HG03139 (cell line): ENCODE data around the gene PFN4.
"Not testable (repeated sequence)": the region's sequence is repeated elsewhere in the genome, so short reads cannot be mapped to it uniquely, and the experiment has no call there.

Experiments used
- ATAC-seq: cut with Tn5 transposase; IDR thresholded peaks from one replicate; pipeline ENCODE4 v1.9.1; 2021; ENCODE audit not compliant: unreplicated experiment

Gene PFN4

GRCh38 chr2:24115057-24115456, 8.1 kb downstream of the PFN4 start:
- ATAC-seq: no peak

- no peak for ATAC-seq
Measured at GRCh38 chr2:24111407-24111901, 11.7 kb downstream of the PFN4 start.

DNA sequence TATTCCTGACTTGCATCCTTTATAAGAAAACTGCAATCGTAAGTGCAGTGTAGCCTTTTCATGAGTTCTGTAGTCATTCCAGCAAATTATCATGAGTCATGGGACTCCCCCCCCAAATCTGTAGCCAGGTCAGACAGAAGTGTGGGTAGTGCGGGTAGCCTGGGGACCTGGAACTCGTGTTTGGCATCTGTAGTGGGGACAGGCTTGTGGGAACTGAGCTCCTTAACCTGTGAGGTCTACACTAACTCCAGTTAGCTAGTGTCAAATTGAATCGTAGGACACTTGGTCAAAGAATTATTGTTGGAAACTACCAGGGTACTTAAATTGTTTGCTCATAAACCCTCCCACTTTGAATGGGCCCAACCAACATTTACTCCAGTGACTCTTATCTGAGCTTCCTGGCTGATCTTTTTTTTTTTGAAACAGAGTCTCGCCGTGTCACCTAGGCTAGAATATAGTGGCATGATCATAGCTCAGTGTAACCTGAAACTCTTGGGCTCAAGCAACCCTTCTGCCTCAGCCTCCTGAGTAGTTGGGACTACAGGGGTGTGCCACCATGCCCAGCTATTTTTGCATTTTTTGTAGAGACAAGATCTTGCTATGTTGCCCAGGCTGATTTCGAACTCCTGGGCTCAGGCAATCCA, 12.4 kb downstream of the PFN4 start:
- ATAC-seq: no peak

GRCh38 chr2:24109431-24109830, 13.7 kb downstream of the PFN4 start:
- not testable (repeated sequence) for ATAC-seq

GRCh38 chr2:24107336-24107735, 15.8 kb downstream of the PFN4 start:
- ATAC-seq: no peak

GRCh38 chr2:24106786-24107185, 16.3 kb downstream of the PFN4 start:
- no peak for ATAC-seq

- no peak for ATAC-seq
Measured at GRCh38 chr2:24105816-24106215, 17.3 kb downstream of the PFN4 start.

DNA sequence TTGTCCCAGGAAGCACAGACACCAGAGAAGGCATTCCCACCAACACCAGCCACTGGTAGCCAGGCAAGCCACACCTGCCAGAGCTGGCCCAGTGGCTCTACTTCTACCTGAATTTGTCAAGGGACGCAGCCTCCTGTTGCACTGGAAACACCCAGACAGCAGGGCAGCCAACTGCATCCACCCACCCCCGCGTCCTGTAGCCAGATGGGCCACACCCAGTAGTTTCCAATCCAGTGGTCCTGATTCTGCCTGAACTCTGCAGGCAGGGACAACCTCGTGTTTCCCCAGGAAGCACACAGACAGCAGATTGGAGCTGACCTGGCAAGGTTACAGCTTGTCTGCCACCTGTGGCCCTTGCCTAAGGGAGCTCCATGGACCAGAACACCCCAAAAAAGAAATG, 18.2 kb downstream of the PFN4 start:
- no peak for ATAC-seq

- no peak for ATAC-seq
Measured at GRCh38 chr2:24104110-24104650, 19.0 kb downstream of the PFN4 start.

- no peak for ATAC-seq
Measured at GRCh38 chr2:24102677-24103076, 20.5 kb downstream of the PFN4 start.

DNA sequence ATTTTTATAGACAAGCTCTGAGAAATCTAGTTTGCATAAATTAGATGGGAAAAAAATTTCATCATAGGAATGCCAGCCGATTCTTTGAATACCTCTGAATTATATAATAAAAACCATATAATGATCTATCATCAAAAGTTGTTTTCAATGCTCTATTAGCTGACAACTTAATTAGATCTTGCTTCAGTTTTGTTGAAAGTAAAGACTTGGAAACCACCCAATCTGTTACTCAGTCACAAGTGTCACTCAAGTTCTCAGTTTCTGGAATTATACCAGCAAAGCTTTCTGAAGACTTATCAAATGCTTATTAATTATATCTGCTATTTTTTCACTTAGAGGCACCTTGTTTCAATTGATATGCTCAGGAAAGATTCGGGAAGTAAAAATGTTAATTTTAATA, 21.1 kb downstream of the PFN4 start:
- ATAC-seq: no peak

- ATAC-seq: not testable (repeated sequence)
Measured at GRCh38 chr2:24100732-24101131, 22.4 kb downstream of the PFN4 start.

DNA sequence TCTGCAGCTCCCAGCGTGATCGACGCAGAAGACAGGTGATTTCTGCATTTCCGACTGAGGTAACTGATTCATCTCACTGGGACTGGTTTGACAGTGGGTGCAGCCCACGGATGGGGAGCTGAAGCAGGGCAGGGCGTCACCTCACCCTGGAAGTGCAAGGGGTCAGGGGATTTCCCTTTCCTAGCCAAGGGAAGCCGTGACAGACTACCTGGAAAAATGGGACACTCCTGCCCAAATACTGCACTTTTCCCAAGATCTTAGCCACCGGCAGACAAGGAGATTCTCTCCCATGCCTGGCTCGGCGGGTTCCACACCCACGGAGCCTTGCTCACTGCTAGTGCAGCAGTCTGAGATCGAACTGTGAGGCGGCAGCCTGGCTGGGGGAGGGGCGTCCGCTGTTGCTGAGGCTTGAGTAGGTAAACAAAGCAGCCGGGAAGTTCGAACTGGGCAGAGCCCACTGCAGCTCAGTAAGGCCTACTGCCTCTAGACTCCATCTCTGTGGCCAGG, 27.9 kb downstream of the PFN4 start:
- not testable (repeated sequence) for ATAC-seq

DNA sequence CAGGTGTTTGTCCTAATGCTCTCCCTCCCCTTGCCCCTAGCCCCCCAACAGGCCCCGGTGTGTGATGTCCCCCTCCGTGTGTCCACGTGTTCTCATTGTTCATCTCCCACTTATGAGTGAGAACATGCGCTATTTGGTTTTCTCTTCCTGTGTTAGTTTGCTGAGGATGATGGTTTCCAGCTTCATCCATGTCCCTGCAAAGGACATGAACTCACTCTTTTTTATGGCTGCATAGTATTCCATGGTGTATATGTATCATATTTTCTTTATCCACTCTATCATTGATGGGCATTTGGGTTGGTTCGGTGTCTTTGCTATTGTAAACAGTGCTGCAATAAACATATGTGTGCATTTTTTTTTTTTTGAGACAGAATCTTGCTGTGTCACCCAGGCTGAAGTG, 29.9 kb downstream of the PFN4 start:
- not testable (repeated sequence) for ATAC-seq

GRCh38 chr2:24088821-24089359, 34.2 kb downstream of the PFN4 start:
- ATAC-seq: no peak

- no peak for ATAC-seq
Measured at GRCh38 chr2:24087032-24087431, 36.1 kb downstream of the PFN4 start.

DNA sequence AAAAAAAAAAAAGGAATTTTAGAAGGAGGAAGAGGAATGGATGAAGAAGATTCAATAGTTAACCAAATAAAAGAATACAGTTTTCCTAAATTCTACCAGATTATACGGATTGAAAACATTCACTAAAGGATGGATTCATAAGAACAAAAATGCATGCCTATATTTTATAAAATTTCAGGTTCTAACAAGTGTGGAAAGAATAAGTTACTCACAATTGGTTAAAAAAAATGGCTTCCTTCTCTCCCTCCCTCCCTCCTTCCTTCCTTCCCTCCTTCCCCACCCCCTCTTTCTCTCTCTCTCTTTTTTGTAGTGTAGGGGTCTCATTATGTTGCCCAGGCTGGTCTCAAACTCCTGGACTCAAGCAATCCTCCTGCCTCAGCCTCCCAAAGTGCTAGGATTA, 36.9 kb downstream of the PFN4 start:
- ATAC-seq: no peak

DNA sequence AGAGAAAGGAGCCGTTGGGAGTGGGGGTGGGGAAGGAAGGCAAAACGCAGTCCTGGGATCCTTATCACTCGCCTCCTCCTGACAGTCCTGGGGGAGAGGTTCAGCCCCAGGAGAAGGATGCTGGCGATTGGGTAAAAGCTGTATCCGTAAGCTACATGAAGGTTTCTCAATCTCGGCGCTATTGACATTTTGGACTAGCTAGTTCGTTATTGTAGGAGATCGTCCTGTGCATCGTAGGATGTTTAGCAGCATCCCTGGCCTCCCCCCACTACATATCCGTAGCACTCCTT, 38.0 kb downstream of the PFN4 start:
- no peak for ATAC-seq

DNA sequence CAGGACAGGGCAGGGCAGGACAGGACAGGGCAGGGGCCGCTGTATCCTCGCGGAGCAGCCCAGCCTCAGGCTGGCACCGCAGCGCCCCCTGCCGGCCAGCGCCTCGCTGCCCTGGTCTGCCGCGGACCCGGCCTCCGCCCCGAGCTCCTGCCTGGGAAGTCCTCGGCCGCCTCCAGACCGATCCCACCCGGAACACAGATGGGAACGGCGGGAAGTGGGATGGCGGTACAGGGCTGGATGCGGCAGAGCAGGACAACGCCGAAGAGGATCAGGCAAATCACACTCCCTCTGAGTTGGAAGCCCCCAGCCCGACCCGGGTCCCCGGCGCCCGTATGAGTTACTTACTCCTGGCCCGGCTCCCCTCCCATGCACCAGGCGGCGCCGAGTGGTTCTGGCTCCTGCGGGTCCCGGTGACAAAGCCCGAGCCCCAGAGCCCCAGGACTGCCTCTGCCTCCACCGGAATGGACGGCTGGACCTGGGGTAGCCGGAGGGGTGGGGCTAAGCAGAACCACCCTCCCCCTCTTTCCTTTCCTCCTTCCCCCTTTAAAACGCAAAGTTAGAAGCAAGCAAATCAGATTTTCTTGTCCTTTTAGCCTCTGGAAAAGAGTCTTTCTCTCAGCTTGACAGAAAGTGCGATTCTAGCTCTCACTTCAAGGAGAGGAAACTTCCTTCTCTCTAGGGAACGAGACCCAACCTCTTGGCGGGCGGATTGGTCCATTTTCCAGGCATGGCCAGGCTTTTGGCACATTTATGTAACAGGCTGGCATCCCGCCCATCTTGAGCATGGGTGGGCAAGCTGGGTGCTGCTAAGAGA, 38.5 kb downstream of the PFN4 start, which contains the start of gene TP53I3:
Gene TP53I3 (minus strand): TSS at position 449 of the 814 bp plus-strand sequence. CDS start 508 bp downstream, outside the sequence.
- peak; percentile 69 for ATAC-seq

DNA sequence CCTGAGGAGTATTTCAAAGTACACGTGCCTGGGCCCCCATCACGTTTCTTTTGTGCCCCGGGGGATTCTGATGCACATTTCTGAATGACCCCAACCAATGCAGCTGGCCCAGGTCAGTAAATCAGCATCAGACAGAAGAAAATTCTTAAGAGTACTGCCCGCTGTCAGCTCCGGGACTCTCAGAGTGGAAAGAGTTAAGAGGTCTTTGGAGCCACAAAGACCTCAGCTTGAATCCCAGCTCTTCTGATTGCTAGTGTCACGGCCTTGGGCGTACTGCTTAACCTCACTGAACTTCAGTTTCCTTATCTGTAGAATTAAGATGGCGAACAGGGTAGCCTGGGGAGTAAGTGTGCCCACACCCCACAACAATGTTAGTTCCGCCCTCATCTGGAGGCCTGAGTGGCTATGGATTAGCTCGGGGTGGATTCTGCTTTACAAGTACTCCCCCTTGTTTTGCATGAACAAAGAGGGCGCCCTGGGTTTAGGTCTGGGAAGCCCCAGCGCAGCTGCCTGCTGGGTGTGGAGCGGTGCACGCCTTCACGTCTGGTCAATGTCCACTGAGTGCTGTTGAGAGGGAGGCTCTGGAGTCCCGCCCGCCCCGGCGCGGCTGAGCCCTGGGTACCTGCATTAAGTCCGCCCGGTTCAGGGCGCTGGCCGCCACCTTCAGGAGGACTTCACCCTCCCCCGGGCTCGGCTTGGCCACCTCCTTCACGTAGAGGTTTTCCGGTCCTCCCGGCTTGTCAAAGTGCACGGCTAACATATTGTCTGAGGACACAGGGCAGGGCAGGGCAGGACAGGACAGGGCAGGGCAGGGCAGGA, 39.4 kb downstream of the PFN4 start:
- ATAC-seq: peak; percentile 71
